Psoas muscle (tissue), 8 donors: ENCODE results near the gene LCE1A. TPM values are rescaled to one million over a fixed set of nuclear protein-coding genes. Genes with fewer than 3 reads are reported as not detected.

Experiments used
- ATAC-seq, 4 donors: fragments of 200-7000 bp; cut with Tn5 transposase; one replicate each; pipeline ENCODE4 v1.9.1; 2020; ENCODE audit warnings: moderate library complexity in 3 of 4, mild to moderate bottlenecking in 2 of 4
- DNase-seq, 2 donors: peaks; one replicate each; pipeline ENCODE4 v3.0.0-alpha.2; 2020
- H3K27ac ChIP-seq: fragments of 200-600 bp; one replicate; pipeline ENCODE4 v1.8.0; 2022
- H3K27me3 ChIP-seq, 3 donors: fragments of 200-600 bp in 1 of 3; one replicate each; pipeline versions ENCODE4 v1.6.1 to v1.8.0; 2013 to 2022; ENCODE audit warnings: low read length in 2 of 3, mild to moderate bottlenecking in 2 of 3, moderate library complexity in 1 of 3; ENCODE audit not compliant: insufficient read depth in 3 of 3
- H3K36me3 ChIP-seq, 2 donors: fragments of 200-600 bp in 1 of 2; one replicate each; pipeline versions ENCODE4 v1.6.1 to v1.8.0; 2013 to 2022; ENCODE audit warnings: low read depth in 1 of 2, mild to moderate bottlenecking in 1 of 2, moderate library complexity in 1 of 2; ENCODE audit not compliant: insufficient read depth in 1 of 2
- H3K4me1 ChIP-seq: fragments of 200-600 bp; one replicate; pipeline ENCODE4 v1.8.0; 2022
- H3K4me3 ChIP-seq: fragments of 200-600 bp; one replicate; pipeline ENCODE4 v1.8.0; 2022; ENCODE audit warnings: mild to moderate bottlenecking
- H3K9me3 ChIP-seq: fragments of 200-600 bp; one replicate; pipeline ENCODE4 v1.8.0; 2022
- CTCF ChIP-seq: fragments of 200-600 bp; IDR thresholded peaks from one replicate; pipeline ENCODE4 v1.8.0; 2022; ENCODE audit warnings: antibody characterized with exemption
- WGBS, 3 donors: extraction: QIAGEN DNeasy Blood & Tissue Kit; methylation state at CpG; one replicate each; pipeline versions ENCODE4 v1.1.6 to v1.1.7; 2013; 5-methylcytosine and 5-hydroxymethylcytosine counted together
- intact Hi-C, 2 donors: fragments of 100-400 bp; cut with DNase I; formaldehyde crosslinking; loops; one replicate each; pipeline versions ENCODE4 v1.11.0 to v1.14.2; 2022
- polyA plus RNA-seq, 3 donors: library from polyadenylated mRNA; stranded (reverse); fragments of 200-250 nt; gene quantifications; one replicate each; pipeline ENCODE4 v1.2.3, GENCODE V29; 2013
- total RNA-seq, 4 donors: library from RNA; stranded (reverse); fragmentation: NEBNext Ultra II Directional in 2 of 4; extraction: Animal tissue kit (Norgen Biotek cat#: 25700) in 2 of 4; gene quantifications; one replicate each; pipeline versions ENCODE4 v1.2.1 to v1.2.4, GENCODE V29; 2021 to 2023
- donor health status: healthy with polysubstance abuse.
- donor health status: DM: no; HTN: no; CAD: no; lungs with moderate emphysema.
- donor health status: Bipolar disorder and iron deficiency.
- donor health status: healthy.
- donor health status: DM: yes; HTN: yes; CAD: no.
- donor health status: DM: no; HTN: no; CAD: no.
- donor health status: DM: no; HTN: no; CAD: no.
- donor health status: DM: yes; HTN: yes; CAD: no.

Gene LCE1A
- total and polyA plus RNA-seq, 7 donors: not detected

GRCh38 chr1:152796421-152796820 lies 30.9 kb upstream of the LCE1A start, which contains the start of gene LCE1D:
Gene LCE1D, plus strand, starts transcription at chr1:152796721. Its CDS starts 1,074 bp downstream, at chr1:152797795.
- 29 to 40% (median 32%) methylated on average over 1 to 3 of the region's 3 CpGs for WGBS, 3 donors
- no peak within 1 kb of the TSS for H3K27ac ChIP-seq
- H3K36me3 ChIP-seq: no peaks in the 10 kb centered on the region
- intact Hi-C loops: no loop called here
- TF ChIP-seq CTCF: no peak
- no peaks in the 10 kb centered on the region for H3K27me3 ChIP-seq
- DNase-seq (no peak), ATAC-seq (no peak)
- no peaks in the 10 kb centered on the region for H3K9me3 ChIP-seq
- H3K4me1 ChIP-seq: no peaks in the 10 kb centered on the region
- H3K4me3 ChIP-seq: no peak within 1 kb of the TSS

GRCh38 chr1:152801333-152801732 lies 25.9 kb upstream of the LCE1A start:
- 55 to 61% (median 58%) methylated on average over 1 of the region's 1 CpG for WGBS, 3 donors
- no peak for DNase-seq
- no peak for ATAC-seq

GRCh38 chr1:152806576-152806975 lies 20.7 kb upstream of the LCE1A start, which contains the start of gene LCE1C:
Gene LCE1C, minus strand, starts transcription at chr1:152806651. Its CDS starts 1,173 bp downstream, at chr1:152805478.
- 44 to 53% (median 50%) methylated on average over 3 of the region's 3 CpGs for WGBS, 3 donors
- peaks cover 0 to 1% (median 0%) of the 10 kb centered on the region in 3 donors for H3K27me3 ChIP-seq
- TF ChIP-seq CTCF: no peak

More at GRCh38 chr1:152801333-152801732, 25.9 kb upstream of the LCE1A start:
- Histone ChIP-seq H3K36me3 (no peaks in the 10 kb centered on the region), H3K27ac (no peak overlapping the region), H3K9me3 (no peaks in the 10 kb centered on the region), H3K4me1 (no peaks in the 10 kb centered on the region), H3K27me3 (no peaks in the 10 kb centered on the region), H3K4me3 (no peak overlapping the region)
- no peak for TF ChIP-seq CTCF
- intact Hi-C loops: no loop called here

GRCh38 chr1:152811050-152811449 lies 16.2 kb upstream of the LCE1A start:
- no peaks in the 10 kb centered on the region for H3K9me3 ChIP-seq
- H3K27ac ChIP-seq: no peak overlapping the region
- TF ChIP-seq CTCF: no peak
- ATAC-seq (no peak), DNase-seq (no peak)
- peaks cover 0 to 1% (median 0%) of the 10 kb centered on the region in 3 donors for H3K27me3 ChIP-seq
- intact Hi-C loops: no loop called here
- H3K36me3 ChIP-seq: no peaks in the 10 kb centered on the region
- H3K4me3 ChIP-seq: no peak overlapping the region
- no peaks in the 10 kb centered on the region for H3K4me1 ChIP-seq
- WGBS, 3 donors: 49 to 56% (median 54%) methylated on average over 2 of the region's 2 CpGs

More at GRCh38 chr1:152806576-152806975, 20.7 kb upstream of the LCE1A start, which contains the start of gene LCE1C:
- Histone ChIP-seq H3K4me3 (no peak within 1 kb of the TSS), H3K27ac (no peak within 1 kb of the TSS), H3K9me3 (no peaks in the 10 kb centered on the region), H3K4me1 (no peaks in the 10 kb centered on the region), H3K36me3 (no peaks in the 10 kb centered on the region)
- intact Hi-C loops: no loop called here
- ATAC-seq (no peak), DNase-seq (no peak)

GRCh38 chr1:152811671-152812070 lies 15.6 kb upstream of the LCE1A start, which contains the start of gene LCE1B:
Gene LCE1B, plus strand, starts transcription at chr1:152811971. Its CDS starts 476 bp downstream, at chr1:152812447.
- Histone ChIP-seq H3K4me1 (no peaks in the 10 kb centered on the region), H3K36me3 (no peaks in the 10 kb centered on the region), H3K4me3 (no peak within 1 kb of the TSS), H3K9me3 (no peaks in the 10 kb centered on the region), H3K27me3 (peaks cover 0 to 1% (median 0%) of the 10 kb centered on the region in 3 donors), H3K27ac (no peak within 1 kb of the TSS)
- intact Hi-C loops: no loop called here
- WGBS, 3 donors: 71 to 92% (median 84%) methylated on average over 2 of the region's 2 CpGs
- no peak for TF ChIP-seq CTCF
- no peak for ATAC-seq
- no peak for DNase-seq
